Motor neuron (in vitro differentiated cells): ENCODE results near the gene REPS1. TPM values are rescaled to one million over a fixed set of nuclear protein-coding genes. Genes with fewer than 3 reads are reported as not detected.
"Not testable (repeated sequence)": the region's sequence is repeated elsewhere in the genome, so short reads cannot be mapped to it uniquely, and the experiment has no call there.

Experiments
- ATAC-seq, 8 experiments: fragments of 200-7000 bp; cut with Tn5 transposase; replicated peaks in 6 of 8; 2 replicates each; pipeline ENCODE4 v1.8.0; 2021; ENCODE audit warnings: mild to moderate bottlenecking in 8 of 8, moderate library complexity in 8 of 8
- H3K27ac ChIP-seq, 2 donors: fragments of 250-450 bp; sonication (Bioruptor Pico); 2 replicates each; pipeline ENCODE4 v1.9.0; 2021; ENCODE audit warnings: antibody characterized with exemption in 2 of 2, mild to moderate bottlenecking in 2 of 2, moderate library complexity in 1 of 2
- H3K4me1 ChIP-seq, 2 donors: fragments of 250-450 bp; sonication (Bioruptor Pico); replicated peaks in 1 of 2; 2 replicates each; pipeline ENCODE4 v1.6.1; 2021; ENCODE audit warnings: antibody characterized with exemption in 2 of 2, mild to moderate bottlenecking in 2 of 2, moderate library complexity in 1 of 2
- H3K4me3 ChIP-seq, 5 donors: fragments of 250-450 bp; sonication (Bioruptor Pico); 2 replicates each; pipeline ENCODE4 v1.9.0; 2021; ENCODE audit warnings: antibody characterized with exemption in 5 of 5, mild to moderate bottlenecking in 5 of 5, moderate library complexity in 4 of 5
- WGBS, 10 experiments: fragments of 450-650 bp; shearing (Covaris generic); methylation state at CpG; one replicate each; pipeline ENCODE4 v1.0.0; 2022; 5-methylcytosine and 5-hydroxymethylcytosine counted together
- in situ Hi-C, 9 experiments: fragments of 400-800 bp; cut with MboI; loops; one replicate each; pipeline ENCODE4 v1.15.0; 2021; ENCODE audit warnings: low sequenced_read_pairs in 9 of 9, low pct_unique_long_range_greater_than_20kb in 2 of 9; ENCODE audit not compliant: unreplicated experiment in 9 of 9
- total RNA-seq, 8 experiments: library from RNA; unstranded; fragments of 300-600 nt; gene quantifications; 2 replicates each; pipeline versions ENCODE4 v1.2.3 to v1.2.4, GENCODE V29; 2022

REPS1 gene
- total RNA-seq, 8 experiments from 2014 or later = 21.0 to 53.2 (median 42.0) TPM

- in situ Hi-C loops = no loop called here
- ATAC-seq = no peak
- no peak overlapping the region for H3K4me3 ChIP-seq
- WGBS, 10 experiments = 56 to 100% (median 86%) methylated on average over 1 to 3 of the region's 3 CpGs
- no peak overlapping the region for H3K27ac ChIP-seq
- H3K4me1 ChIP-seq = no peaks in the 10 kb centered on the region
Measured at GRCh38 chr6:138996524-138996923, 8.5 kb upstream of the REPS1 start.

DNA sequence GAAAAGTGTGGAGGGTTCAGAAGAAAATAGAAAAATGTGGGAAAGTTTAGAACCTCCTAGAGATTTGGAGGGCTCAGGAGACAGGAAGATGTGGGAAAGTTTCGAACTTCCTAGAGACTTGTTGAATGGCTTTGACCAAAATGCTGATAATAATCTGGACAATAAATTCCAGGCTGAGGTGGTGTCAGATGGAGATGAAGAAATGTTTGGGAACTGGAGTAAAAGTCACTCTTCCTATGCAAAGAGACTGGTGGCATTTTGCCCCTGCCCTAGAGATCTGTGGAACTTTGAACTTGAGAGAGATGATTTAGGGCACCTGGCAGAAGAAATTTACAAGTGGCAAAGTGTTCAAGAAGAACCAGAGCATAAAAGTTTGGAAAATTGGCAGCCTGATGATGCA lies 5.4 kb upstream of the REPS1 start:
- not testable (repeated sequence) for H3K4me1 ChIP-seq

GRCh38 chr6:138992965-138993364 lies 4.9 kb upstream of the REPS1 start:
- H3K4me3 ChIP-seq, in situ Hi-C loops, ATAC-seq, H3K4me1 ChIP-seq, H3K27ac ChIP-seq: not testable (repeated sequence)
- 87 to 100% (median 100%) methylated on average over 1 to 5 of the region's 5 CpGs; no CpG with 5 or more reads in 3 of the 10 experiments for WGBS, 10 experiments

More for the DNA sequence above, 5.4 kb upstream of the REPS1 start:
- H3K4me3 ChIP-seq, in situ Hi-C loops, H3K27ac ChIP-seq, ATAC-seq: not testable (repeated sequence)
- 80 to 100% (median 100%) methylated on average over 1 of the region's 1 CpG; no CpG with 5 or more reads in 7 of the 10 experiments for WGBS, 10 experiments

- in situ Hi-C loops = no loop called here
- no peak overlapping the region for H3K27ac ChIP-seq
- no peak overlapping the region for H3K4me3 ChIP-seq
- 59 to 100% (median 74%) methylated on average over 1 to 5 of the region's 5 CpGs; no CpG with 5 or more reads in 3 of the 10 experiments for WGBS, 10 experiments
- peaks cover 4 to 14% of the 10 kb centered on the region in 2 donors for H3K4me1 ChIP-seq
- no peak for ATAC-seq
Measured at GRCh38 chr6:138991206-138991605, 3.2 kb upstream of the REPS1 start.

DNA sequence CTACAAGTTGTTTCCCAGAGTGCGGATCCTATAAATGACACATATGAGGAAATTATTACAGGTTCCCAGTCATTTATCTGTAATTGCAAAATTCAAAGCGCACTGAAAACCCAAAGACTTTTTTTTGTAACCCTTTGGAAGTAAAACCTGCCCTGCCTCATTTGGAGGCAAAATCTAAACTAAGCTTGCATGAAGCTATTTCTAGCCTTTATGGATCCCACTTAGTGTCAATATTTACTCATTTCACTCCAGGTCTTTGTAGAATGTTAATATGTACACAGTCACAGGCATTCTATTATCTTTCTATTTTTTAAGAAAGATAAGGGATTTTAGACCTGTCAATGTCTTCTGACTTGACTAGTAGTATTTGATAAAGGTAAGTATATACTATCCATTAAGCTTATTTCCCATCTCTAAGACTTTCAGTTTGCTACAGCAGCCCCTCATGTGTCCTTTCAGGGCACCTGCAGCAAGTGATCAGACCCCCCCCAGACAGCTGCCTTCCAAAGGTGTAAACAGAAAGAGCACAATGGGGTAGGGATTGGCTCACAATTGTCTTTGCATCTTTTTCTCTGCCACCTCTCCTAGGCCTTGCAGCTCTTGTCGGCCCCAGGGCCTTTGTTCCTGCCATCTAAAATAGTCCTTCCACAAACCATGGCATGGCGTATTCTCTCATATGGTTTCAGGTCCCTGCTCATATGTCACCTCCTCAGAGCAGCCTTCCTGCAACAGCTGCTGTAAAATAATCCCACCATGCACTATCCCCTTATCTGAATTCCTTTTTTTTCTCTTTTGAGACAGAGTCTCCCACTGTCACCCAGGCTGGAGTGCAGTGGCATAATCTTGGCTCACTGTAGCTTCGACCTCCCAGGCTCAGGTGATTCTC lies 1.3 kb upstream of the REPS1 start:
- no peak overlapping the region for H3K4me3 ChIP-seq
- 17 to 100% (median 94%) methylated on average over 1 to 5 of the region's 5 CpGs for WGBS, 10 experiments
- H3K4me1 ChIP-seq = peaks cover 15 to 25% of the 10 kb centered on the region in 2 donors
- ATAC-seq = no peak
- no peak overlapping the region for H3K27ac ChIP-seq
- in situ Hi-C loops = loop anchor here in 1 of 9 experiments (10.0 kb wide), 1 partner anchor 175 kb away; no protein-coding TSS in a partner anchor

GRCh38 chr6:138988469-138988834 lies 399 bp upstream of the REPS1 start:
- Histone ChIP-seq H3K4me3 (peak overlapping the region; percentile 53 to 85 (median 69)), H3K27ac (peak overlapping the region; percentile 5 to 52), H3K4me1 (peaks cover 24 to 25% of the 10 kb centered on the region in 2 donors)
- in situ Hi-C loops = loop anchor here in 1 of 9 experiments (10.0 kb wide), 1 partner anchor 174 kb away; no protein-coding TSS in a partner anchor
- 2 to 52% (median 22%) methylated on average over 3 to 9 of the region's 11 CpGs; no CpG with 5 or more reads in 2 of the 10 experiments for WGBS, 10 experiments
- ATAC-seq = peak; percentile 1 to 46 (median 28)

GRCh38 chr6:138987080-138987642 lies 892 bp downstream of the REPS1 start:
- peaks cover 31 to 35% of the 10 kb centered on the region in 2 donors for H3K4me1 ChIP-seq
- in situ Hi-C loops = loop anchor here in 1 of 9 experiments (10.0 kb wide), 1 partner anchor 172 kb away; no protein-coding TSS in a partner anchor
- WGBS, 10 experiments = 0% methylated on average over 1 to 4 of the region's 35 CpGs; no CpG with 5 or more reads in 2 of the 10 experiments
- peak overlapping the region; percentile 53 to 85 (median 69) for H3K4me3 ChIP-seq
- ATAC-seq = peak in 6 of 8 experiments; percentile 1 to 34 (median 30)
- peak overlapping the region; percentile 81 to 92 for H3K27ac ChIP-seq

GRCh38 chr6:138986578-138986977 lies 1.5 kb downstream of the REPS1 start:
- WGBS, 10 experiments = 0 to 6% (median 0%) methylated on average over 1 to 3 of the region's 3 CpGs; no CpG with 5 or more reads in 3 of the 10 experiments
- in situ Hi-C loops = loop anchor here in 1 of 9 experiments (10.0 kb wide), 1 partner anchor 172 kb away; no protein-coding TSS in a partner anchor
- H3K27ac ChIP-seq = no peak overlapping the region
- no peak for ATAC-seq
- H3K4me3 ChIP-seq = peak overlapping the region; percentile 53 to 85 (median 69)
- H3K4me1 ChIP-seq = peaks cover 35 to 41% of the 10 kb centered on the region in 2 donors

- in situ Hi-C loops = loop anchor here in 1 of 9 experiments (10.0 kb wide), 1 partner anchor 167 kb away; no protein-coding TSS in a partner anchor
Measured at GRCh38 chr6:138981416-138981815, 6.6 kb downstream of the REPS1 start.

DNA sequence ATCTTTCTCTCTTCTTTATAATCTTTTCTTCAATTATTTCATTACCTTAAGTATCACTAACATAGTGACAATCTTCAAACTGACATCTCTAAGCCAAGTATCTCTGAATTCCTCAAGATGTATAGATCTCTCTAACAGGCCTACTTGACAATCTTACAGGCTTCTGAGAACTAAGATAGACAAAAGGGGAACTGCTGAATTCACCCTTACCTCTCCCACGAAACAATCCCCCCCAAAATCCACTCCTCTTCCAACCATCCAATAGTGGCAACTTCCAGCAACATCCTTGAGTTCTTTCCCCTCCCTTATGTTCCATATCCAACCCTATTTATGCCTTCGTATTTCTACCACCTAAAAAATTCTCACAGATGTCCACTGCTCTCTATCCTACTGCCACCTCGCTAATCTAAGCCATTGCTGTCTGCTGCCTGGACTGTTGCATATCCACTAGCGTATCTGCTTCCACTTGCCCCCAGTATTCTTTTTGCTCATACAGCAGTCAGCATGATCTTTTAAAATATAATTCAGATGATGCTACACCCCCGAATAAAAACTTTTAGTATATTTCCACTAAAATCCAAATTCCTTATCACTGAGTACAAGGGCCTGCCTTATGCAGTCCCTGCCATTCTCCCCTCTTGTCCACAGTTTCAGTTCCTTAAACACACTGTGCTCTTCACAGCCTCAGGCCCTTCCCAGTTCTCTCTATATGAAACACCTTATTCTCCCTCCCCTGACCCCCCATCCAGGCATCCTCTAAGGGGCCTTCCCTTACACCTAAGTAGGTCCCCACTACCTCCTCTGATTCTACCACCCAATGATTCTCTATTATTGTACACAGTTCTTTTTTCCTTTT lies 8.0 kb downstream of the REPS1 start:
- Histone ChIP-seq H3K4me3 (no peak overlapping the region), H3K27ac (no peak overlapping the region), H3K4me1 (peaks cover 16 to 35% of the 10 kb centered on the region in 2 donors)
- in situ Hi-C loops = loop anchor here in 1 of 9 experiments (10.0 kb wide), 1 partner anchor 165 kb away; no protein-coding TSS in a partner anchor
- 70 to 100% (median 91%) methylated on average over 3 to 5 of the region's 5 CpGs; no CpG with 5 or more reads in 2 of the 10 experiments for WGBS, 10 experiments
- ATAC-seq = no peak

More at GRCh38 chr6:138981416-138981815, 6.6 kb downstream of the REPS1 start:
- H3K4me3 ChIP-seq = no peak overlapping the region
- 20 to 92% (median 66%) methylated on average over 1 to 2 of the region's 2 CpGs; no CpG with 5 or more reads in 2 of the 10 experiments for WGBS, 10 experiments
- no peak overlapping the region for H3K27ac ChIP-seq
- H3K4me1 ChIP-seq = peaks cover 29 to 40% of the 10 kb centered on the region in 2 donors
- peak in 1 of 8 experiments; percentile 22 for ATAC-seq

- H3K4me3 ChIP-seq = no peak overlapping the region
- in situ Hi-C loops = no loop called here
- WGBS, 10 experiments = 9 to 86% (median 70%) methylated on average over 1 to 2 of the region's 2 CpGs; no CpG with 5 or more reads in 2 of the 10 experiments
- no peak for ATAC-seq
- peaks cover 16 to 30% of the 10 kb centered on the region in 2 donors for H3K4me1 ChIP-seq
- no peak overlapping the region for H3K27ac ChIP-seq
Measured at GRCh38 chr6:138979365-138979764, 8.7 kb downstream of the REPS1 start.

DNA sequence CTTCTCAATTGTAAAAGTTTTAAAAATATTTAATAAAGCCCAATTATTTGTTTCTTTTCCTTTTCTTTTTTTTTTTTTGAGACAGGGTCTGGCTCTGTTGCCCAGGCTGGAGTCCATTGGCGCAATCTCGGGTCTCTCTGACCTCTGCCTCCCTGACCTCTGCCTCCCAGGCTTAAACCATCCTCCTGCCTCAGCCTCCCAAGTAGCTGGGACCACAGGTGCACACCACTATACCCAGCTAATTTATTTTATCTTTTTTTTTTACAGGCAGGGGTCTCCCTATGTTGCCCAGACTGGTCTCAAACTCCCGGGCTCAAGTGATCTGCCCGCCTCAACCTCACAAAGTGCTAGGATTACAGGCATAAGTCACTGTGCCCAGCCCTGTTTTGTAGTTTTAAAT lies 9.8 kb downstream of the REPS1 start:
- Histone ChIP-seq H3K27ac (no peak overlapping the region), H3K4me1 (peaks cover 16 to 19% of the 10 kb centered on the region in 2 donors), H3K4me3 (no peak overlapping the region)
- WGBS, 10 experiments = 75 to 100% (median 95%) methylated on average over 1 to 4 of the region's 4 CpGs; no CpG with 5 or more reads in 1 of the 10 experiments
- in situ Hi-C loops = no loop called here
- ATAC-seq = no peak
